H1 (cell line): ENCODE data around the gene POLR2H. TPM values are rescaled to one million over a fixed set of nuclear protein-coding genes. Genes with fewer than 3 reads are reported as not detected.

Experiments
- CTCF ChIA-PET: fragments of 300-600 bp; sonication (Branson Sonifier 250); formaldehyde crosslinking; loops from one replicate; lab custom pipeline; 2021; ENCODE audit not compliant: partially characterized antibody; lab: Charles Lee
- POLR2A ChIA-PET: fragments of 300-600 bp; sonication (Branson Sonifier 250); formaldehyde crosslinking; loops from one replicate; lab custom pipeline; 2021; ENCODE audit warnings: inconsistent platforms; ENCODE audit not compliant: partially characterized antibody; lab: Charles Lee
- DNase-seq, 2 experiments: peaks; one replicate each; pipeline versions ENCODE4 v3.0.0 to v3.0.0-alpha.2; 2010 to 2022; ENCODE audit warnings: low spot score in 2 of 2, low read depth in 1 of 2, mixed read lengths in 1 of 2
- FAIRE-seq: peaks from 2 replicates; lab custom pipeline; 2011; peaks lifted over from hg19 to GRCh38; lab: Jason Lieb, UNC
- H2AFZ ChIP-seq: 2 replicates; pipeline ENCODE4 v1.8.1; 2012; ENCODE audit warnings: low read length, inconsistent platforms
- H2AK5ac ChIP-seq: 2 replicates; pipeline ENCODE4 v1.6.1; 2013; ENCODE audit warnings: low read depth, low read length
- H2BK120ac ChIP-seq: replicated peaks from 2 replicates; pipeline ENCODE3; 2013; ENCODE audit warnings: low read depth, low read length, inconsistent platforms
- H2BK12ac ChIP-seq: 2 replicates; pipeline ENCODE4 v1.6.1; 2013; ENCODE audit warnings: low read depth, low read length
- H2BK15ac ChIP-seq: 2 replicates; pipeline ENCODE4 v1.6.1; 2013; ENCODE audit warnings: low read length
- H2BK20ac ChIP-seq: 2 replicates; pipeline ENCODE4 v1.6.1; 2013; ENCODE audit warnings: low read length
- H2BK5ac ChIP-seq: 2 replicates; pipeline ENCODE4 v1.6.1; 2013; ENCODE audit warnings: low read depth, low read length
- H3K14ac ChIP-seq: 2 replicates; pipeline ENCODE4 v1.6.1; 2013; ENCODE audit warnings: inconsistent platforms; ENCODE audit not compliant: insufficient read length
- H3K18ac ChIP-seq: 2 replicates; pipeline ENCODE4 v1.6.1; 2013; ENCODE audit warnings: low read length; ENCODE audit errors: extremely low read depth
- H3K23ac ChIP-seq: 2 replicates; pipeline ENCODE4 v1.6.1; 2013; ENCODE audit warnings: inconsistent platforms; ENCODE audit not compliant: insufficient read length
- H3K23me2 ChIP-seq: 2 replicates; pipeline ENCODE4 v1.6.1; 2013; ENCODE audit warnings: low read depth, low read length
- H3K27ac ChIP-seq: 2 replicates; pipeline ENCODE4 v1.6.1; 2011; ENCODE audit warnings: low read depth, low read length, inconsistent platforms
- H3K27me3 ChIP-seq, 4 experiments: replicated peaks in 1 of 4; 1 replicate in 1 of 4; 2 replicates in 3 of 4; pipeline versions ENCODE4 v1.6.1 to v1.8.1; 2011 to 2013; ENCODE audit warnings: low read length in 3 of 4, mild to moderate bottlenecking in 3 of 4, inconsistent platforms in 2 of 4, mixed read lengths in 2 of 4, moderate library complexity in 1 of 4; ENCODE audit not compliant: control insufficient read depth in 3 of 4, insufficient read depth in 3 of 4; ENCODE audit errors: extremely low read depth in 1 of 4
- H3K36me3 ChIP-seq, 4 experiments: 2 replicates each; pipeline versions ENCODE4 v1.6.1 to v1.8.1; 2011 to 2013; ENCODE audit warnings: mild to moderate bottlenecking in 4 of 4, low read length in 3 of 4, moderate library complexity in 2 of 4, control low read depth in 1 of 4, inconsistent platforms in 1 of 4; ENCODE audit not compliant: insufficient read depth in 4 of 4, control insufficient read depth in 2 of 4
- H3K4ac ChIP-seq: replicated peaks from 2 replicates; pipeline ENCODE3; 2013; ENCODE audit warnings: low read length, low read depth, mixed read lengths, inconsistent platforms; ENCODE audit not compliant: insufficient read length
- H3K4me1 ChIP-seq, 4 experiments: replicated peaks in 1 of 4; 1 replicate in 1 of 4; 2 replicates in 3 of 4; pipeline versions ENCODE4 v1.6.1 to v1.8.1; 2011 to 2013; ENCODE audit warnings: low read length in 3 of 4, inconsistent platforms in 2 of 4, mixed read lengths in 1 of 4; ENCODE audit not compliant: insufficient read depth in 4 of 4, control insufficient read depth in 3 of 4
- H3K4me2 ChIP-seq, 2 experiments: 2 replicates each; pipeline versions ENCODE4 v1.6.1 to v1.8.1; 2011 to 2013; ENCODE audit warnings: low read depth in 2 of 2, low read length in 2 of 2, control low read depth in 1 of 2, inconsistent platforms in 1 of 2, mild to moderate bottlenecking in 1 of 2; ENCODE audit not compliant: insufficient read depth in 1 of 2
- H3K4me3 ChIP-seq, 4 experiments: fragments of 200-600, 300-600 bp in 1 of 4; sonication (generic), shearing (Covaris generic), sonication (Bioruptor Twin) in 1 of 4; 2 replicates each; pipeline versions ENCODE4 v1.5.1 to v1.8.1; 2011 to 2016; ENCODE audit warnings: low read length in 4 of 4, low read depth in 3 of 4, control low read depth in 2 of 4, inconsistent platforms in 2 of 4, mild to moderate bottlenecking in 2 of 4, mixed read lengths in 1 of 4, moderate library complexity in 1 of 4; ENCODE audit not compliant: insufficient read depth in 2 of 4; ENCODE audit errors: extremely low read depth in 1 of 4
- H3K56ac ChIP-seq: replicated peaks from 2 replicates; pipeline ENCODE3; 2013; ENCODE audit warnings: low read depth, mild to moderate bottlenecking, mixed read lengths, low read length, inconsistent platforms; ENCODE audit not compliant: insufficient read length
- H3K79me1 ChIP-seq: 2 replicates; pipeline ENCODE4 v1.6.1; 2013; ENCODE audit warnings: low read depth, low read length, control low read depth
- H3K79me2 ChIP-seq, 2 experiments: 2 replicates each; pipeline versions ENCODE4 v1.6.1 to v1.8.1; 2012 to 2013; ENCODE audit warnings: low read length in 2 of 2, mild to moderate bottlenecking in 2 of 2, inconsistent platforms in 1 of 2; ENCODE audit not compliant: insufficient read depth in 2 of 2, control insufficient read depth in 1 of 2
- H3K9ac ChIP-seq, 4 experiments: replicated peaks in 1 of 4; 1 replicate in 1 of 4; 2 replicates in 3 of 4; pipeline versions ENCODE4 v1.6.1 to v1.8.1; 2011 to 2013; ENCODE audit warnings: low read depth in 3 of 4, low read length in 3 of 4, control low read depth in 2 of 4, mild to moderate bottlenecking in 2 of 4, moderate library complexity in 2 of 4, inconsistent platforms in 1 of 4; ENCODE audit errors: extremely low read depth in 1 of 4
- H3K9me3 ChIP-seq, 2 experiments: 2 replicates each; pipeline versions ENCODE4 v1.6.1 to v1.8.1; 2012 to 2013; ENCODE audit warnings: mild to moderate bottlenecking in 2 of 2, moderate library complexity in 2 of 2, control low read depth in 1 of 2, inconsistent platforms in 1 of 2, low read depth in 1 of 2, low read length in 1 of 2, mixed read lengths in 1 of 2; ENCODE audit not compliant: insufficient read depth in 2 of 2
- H4K20me1 ChIP-seq, 2 experiments: replicated peaks in 1 of 2; 2 replicates each; pipeline versions ENCODE3 to v1.8.1; 2011 to 2013; ENCODE audit warnings: inconsistent platforms in 2 of 2, low read length in 2 of 2, mild to moderate bottlenecking in 1 of 2; ENCODE audit not compliant: insufficient read depth in 2 of 2, control insufficient read depth in 1 of 2
- H4K5ac ChIP-seq: 2 replicates; pipeline ENCODE4 v1.6.1; 2013; ENCODE audit warnings: low read length, low read depth, mixed read lengths, inconsistent platforms; ENCODE audit not compliant: insufficient read length
- H4K8ac ChIP-seq: 2 replicates; pipeline ENCODE4 v1.8.0; 2013; ENCODE audit warnings: mild to moderate bottlenecking, moderate library complexity, low read length, inconsistent platforms; ENCODE audit not compliant: insufficient read depth; ENCODE audit errors: extremely low read depth
- H4K91ac ChIP-seq: replicated peaks from 2 replicates; pipeline ENCODE3; 2013; ENCODE audit warnings: low read length, mixed read lengths, inconsistent platforms; ENCODE audit not compliant: insufficient read length
- CEBPB ChIP-seq: IDR thresholded peaks from 2 replicates; pipeline ENCODE4 v1.6.1; 2012; ENCODE audit warnings: low read depth, low read length
- GABPA ChIP-seq: IDR thresholded peaks from 2 replicates; pipeline ENCODE4 v1.6.1; 2011; ENCODE audit warnings: mild to moderate bottlenecking, low read length, moderate library complexity, borderline replicate concordance; ENCODE audit not compliant: insufficient read depth
- HDAC6 ChIP-seq: IDR thresholded peaks from one replicate; pipeline ENCODE4 v1.7.1; 2012; ENCODE audit warnings: low read depth, mild to moderate bottlenecking, inconsistent platforms, low read length, moderate library complexity
- POU5F1 ChIP-seq: IDR thresholded peaks from 2 replicates; pipeline ENCODE4 v1.6.1; 2011; ENCODE audit warnings: low read depth, mild to moderate bottlenecking, low read length, moderate library complexity
- SAP30 ChIP-seq: fragments of 300-600 bp; sonication (generic); IDR thresholded peaks from 2 replicates; pipeline ENCODE4 v1.7.1; 2012; ENCODE audit warnings: low read length, moderate library complexity, mild to moderate bottlenecking, inconsistent platforms; ENCODE audit not compliant: insufficient read depth, insufficient replicate concordance
- WGBS, 2 experiments: shearing (Covaris generic) in 1 of 2; methylation state at CpG; one replicate each; pipeline versions ENCODE4 v1.1.6 to v1.1.7; 2013 to 2015; ENCODE audit warnings: low lambda C conversion rate in 2 of 2, mixed read lengths in 2 of 2, inconsistent platforms in 1 of 2, low coverage in 1 of 2, missing lambda C conversion rate in 1 of 2; ENCODE audit not compliant: insufficient replicate concordance in 2 of 2, insufficient coverage in 1 of 2, insufficient read length in 1 of 2; ENCODE audit errors: extremely low coverage in 1 of 2, missing lambda C conversion rate in 1 of 2; 5-methylcytosine and 5-hydroxymethylcytosine counted together
- polyA plus RNA-seq, 7 experiments: library from polyadenylated mRNA; depleted of rRNA in 3 of 7; stranded (reverse) in 5 of 7; unstranded in 2 of 7; fragments of >200 nt in 5 of 7; fragments of 200-250 nt in 2 of 7; gene quantifications; 1 replicate in 5 of 7; 2 replicates in 1 of 7; 4 replicates in 1 of 7; pipeline versions ENCODE4 v1.2.1 to v1.2.3, GENCODE V29; 2011 to 2013; ENCODE audit warnings: missing spikeins in 2 of 7, mixed read lengths in 2 of 7
- total RNA-seq: library from RNA; stranded (reverse); fragmentation: NEBNext Ultra II Directional; extraction: Animal tissue kit (Norgen Biotek cat#: 25700); gene quantifications from 2 replicates; pipeline ENCODE4 v1.2.1, GENCODE V29; 2021

The POLR2H gene
- total and polyA plus RNA-seq, 2 of the 8 experiments (the other 6 are each of a cell fraction or from before 2014, with no cell fraction given): 113 to 335 TPM

- no peak overlapping the region for H3K27ac ChIP-seq
- no peak overlapping the region for H3K4me2 ChIP-seq
- H3K9me3 ChIP-seq: no peaks in the 10 kb centered on the region
- H3K23me2 ChIP-seq: no peaks in the 10 kb centered on the region
- no peak overlapping the region for H2BK5ac ChIP-seq
- H2BK12ac ChIP-seq: no peak overlapping the region
- H4K91ac ChIP-seq: no peak overlapping the region
- no peak overlapping the region for H2BK120ac ChIP-seq
- H3K4me3 ChIP-seq: no peak overlapping the region
- H3K79me1 ChIP-seq: peaks cover 8% of the 10 kb centered on the region; the same call in 1 of the 2 replicates
- no peak for TF ChIP-seq SAP30
- no peak for TF ChIP-seq GABPA
- no peak for TF ChIP-seq CEBPB
- TF ChIP-seq POU5F1: no peak
- no peak for TF ChIP-seq HDAC6
- TF ChIP-seq, all 59 proteins: peak for 0
- no peak overlapping the region for H2AK5ac ChIP-seq
- H3K14ac ChIP-seq: no peak overlapping the region
- DNase-seq: no peak
- no peak overlapping the region for H3K23ac ChIP-seq
- WGBS, 2 experiments: 98% methylated on average over 8 of the region's 8 CpGs; no CpG with 5 or more reads in 1 of the 2 experiments
- no peak overlapping the region; the same call in 1 of the 2 replicates for H4K8ac ChIP-seq
- H3K36me3 ChIP-seq: peaks cover 77 to 99% (median 92%) of the 10 kb centered on the region in 4 experiments
- POLR2A ChIA-PET: interaction anchor here (0.9 to 9.8 kb wide), 7 partner anchors 9 to 38 kb away, joined by 3 to 148 read pairs (median 4); partner anchors contain the start of genes EIF4G1 and FAM131A
- H3K9ac ChIP-seq: no peak overlapping the region
- CTCF ChIA-PET: interaction anchor here (0.9 to 1.0 kb wide), 2 partner anchors 15 to 19 kb away, joined by 3 to 4 read pairs; no protein-coding TSS in a partner anchor
- no peak overlapping the region for H3K56ac ChIP-seq
- H3K79me2 ChIP-seq: peaks cover 4 to 25% of the 10 kb centered on the region in 2 experiments; a peak in 3 of 4 replicates
- FAIRE-seq: no peak
- H2BK20ac ChIP-seq: no peak overlapping the region
- no peak overlapping the region for H4K5ac ChIP-seq
- peaks cover 19 to 31% of the 10 kb centered on the region in 2 experiments for H4K20me1 ChIP-seq
- H3K4ac ChIP-seq: no peak overlapping the region
- H3K18ac ChIP-seq: no peak overlapping the region
- no peak overlapping the region for H2BK15ac ChIP-seq
- no peaks in the 10 kb centered on the region for H3K27me3 ChIP-seq
- no peak overlapping the region for H2AFZ ChIP-seq
- H3K4me1 ChIP-seq: no peaks in the 10 kb centered on the region; a peak in 4 of 7 replicates
These were observed 37.8 kb upstream of the POLR2H start for GRCh38 chr3:184323696-184324095.
